ENCODE results near the gene PHKB.
"Not testable (repeated sequence)": the region's sequence is repeated elsewhere in the genome, so short reads cannot be mapped to it uniquely, and the experiment has no call there.

PHKB gene

GRCh38 chr16:47460711-47461597, at the start of gene PHKB, which contains the start of gene ITFG1:
Gene PHKB (plus strand): TSS chr16:47461331. CDS start chr16:47461351, 20 bp downstream.
Gene ITFG1 (minus strand): TSS chr16:47461063. CDS start chr16:47461045, 18 bp downstream.
- peak; percentile 88 for DNase-seq

DNA sequence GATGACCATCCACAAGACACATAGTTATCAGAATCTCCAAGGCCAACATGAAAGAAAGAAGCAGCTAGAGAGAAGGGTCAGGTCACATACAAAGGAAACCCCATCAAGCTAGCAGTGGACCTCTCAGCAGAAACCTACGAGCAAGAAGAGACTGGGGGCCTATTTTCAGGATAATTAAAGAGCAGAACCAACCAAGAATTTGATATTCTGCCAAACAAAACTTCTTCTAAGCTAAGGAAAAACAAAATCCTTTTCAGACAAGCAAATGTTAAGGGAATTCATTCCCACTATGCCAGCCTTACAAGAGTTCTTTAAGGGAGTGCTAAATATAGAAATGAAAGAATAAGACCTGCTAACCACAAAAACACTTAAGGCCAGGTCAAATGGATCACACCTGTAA, 48.1 kb upstream of the PHKB start:
- DNase-seq: no peak

- no peak for DNase-seq
These were observed 44.3 kb upstream of the PHKB start for GRCh38 chr16:47416869-47417268.

DNA sequence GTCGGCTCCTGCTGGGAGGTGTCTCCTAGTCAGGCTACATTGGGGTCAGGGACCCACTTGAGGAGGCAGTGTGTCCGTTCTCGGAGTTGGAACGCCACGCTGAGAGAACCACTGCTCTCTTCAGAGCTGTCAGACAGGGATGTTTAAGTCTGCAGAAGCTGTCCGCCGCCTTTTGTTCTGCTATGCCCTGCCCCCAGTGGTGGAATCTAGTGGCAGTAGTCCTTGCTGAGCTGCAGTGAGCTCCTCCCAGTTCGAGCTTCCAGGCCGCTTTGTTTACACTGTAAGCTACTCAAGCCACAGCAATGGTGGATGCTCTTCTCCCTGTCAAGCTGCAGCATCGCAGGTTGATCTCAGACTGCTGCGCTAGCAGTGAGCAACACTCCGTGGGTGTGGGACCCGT, 36.3 kb upstream of the PHKB start:
- no peak for DNase-seq

DNA sequence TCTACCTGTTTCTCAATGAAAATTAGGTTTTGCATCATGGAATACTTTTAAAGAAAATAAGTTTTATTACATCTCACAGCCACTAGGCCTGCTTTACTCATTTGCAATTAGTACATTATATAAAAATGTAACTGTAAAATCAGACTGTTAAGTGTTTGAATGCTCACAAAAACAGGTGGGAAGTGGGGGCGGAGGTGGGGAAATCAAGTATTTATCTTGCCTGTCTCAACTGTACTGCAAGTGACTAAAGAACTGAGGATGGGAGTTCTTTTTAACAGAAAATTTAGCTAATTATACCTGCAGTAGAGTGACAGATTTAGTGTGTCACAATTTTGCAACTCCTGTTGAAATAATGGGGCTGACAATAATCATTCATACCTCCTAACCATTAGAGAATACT, 34.3 kb upstream of the PHKB start:
- DNase-seq: no peak

DNA sequence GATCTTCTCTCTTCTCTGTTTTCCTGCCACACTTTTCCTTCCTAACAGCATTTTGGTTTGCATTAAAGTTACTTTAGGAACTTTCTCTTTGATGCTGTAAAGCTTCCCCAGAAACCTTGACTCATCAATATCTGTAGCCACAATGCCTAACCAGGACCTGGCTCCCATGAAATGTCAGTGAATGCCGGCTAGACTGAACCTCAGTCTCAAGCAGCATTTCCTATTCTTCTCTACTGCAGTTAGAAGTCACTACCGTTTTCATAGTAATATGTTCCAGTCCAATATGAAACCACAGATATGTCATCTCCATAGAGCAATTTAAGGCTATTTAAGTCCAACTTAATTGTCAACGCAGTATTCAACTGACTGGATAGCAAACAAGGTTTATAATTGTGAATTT, 29.2 kb upstream of the PHKB start:
- no peak for DNase-seq

DNA sequence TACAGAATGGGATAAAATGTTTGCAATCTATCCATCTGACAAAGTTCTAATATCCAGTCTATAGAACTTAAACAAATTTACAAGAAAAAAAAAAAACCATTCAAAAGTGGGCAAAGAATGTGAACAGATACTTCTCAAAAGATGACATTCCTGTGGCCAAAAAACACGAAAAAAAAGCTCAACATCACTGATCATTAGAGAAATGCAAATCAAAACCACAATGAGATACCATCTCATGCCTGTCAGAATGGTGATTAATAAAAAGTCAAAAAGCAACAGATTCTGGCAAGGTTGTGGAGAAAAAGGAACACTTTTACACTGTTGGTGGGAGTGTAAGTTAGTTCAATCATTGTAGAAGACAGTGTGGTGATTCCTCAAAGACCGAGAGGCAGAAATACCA, 26.9 kb upstream of the PHKB start:
- not testable (repeated sequence) for DNase-seq

GRCh38 chr16:47440066-47440465, 21.1 kb upstream of the PHKB start:
- DNase-seq: not testable (repeated sequence)

DNA sequence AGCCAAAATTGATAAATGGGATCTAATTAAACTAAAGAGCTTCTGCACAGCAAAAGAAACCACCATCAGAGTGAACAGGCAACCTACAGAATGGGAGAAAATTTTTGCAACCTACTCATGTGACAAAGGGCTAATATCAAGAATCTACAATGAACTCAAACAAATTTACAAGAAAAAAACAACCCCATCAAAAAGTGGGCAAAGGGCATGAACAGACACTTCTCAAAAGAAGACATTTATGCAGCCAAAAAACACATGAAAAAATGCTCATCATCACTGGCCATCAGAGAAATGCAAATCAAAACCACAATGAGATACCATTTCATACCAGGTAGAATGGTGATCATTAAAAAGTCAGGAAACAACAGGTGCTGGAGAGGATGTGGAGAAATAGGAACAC, 18.2 kb upstream of the PHKB start:
- not testable (repeated sequence) for DNase-seq

- DNase-seq: no peak
These were observed 14.7 kb upstream of the PHKB start for GRCh38 chr16:47446431-47446830.

DNA sequence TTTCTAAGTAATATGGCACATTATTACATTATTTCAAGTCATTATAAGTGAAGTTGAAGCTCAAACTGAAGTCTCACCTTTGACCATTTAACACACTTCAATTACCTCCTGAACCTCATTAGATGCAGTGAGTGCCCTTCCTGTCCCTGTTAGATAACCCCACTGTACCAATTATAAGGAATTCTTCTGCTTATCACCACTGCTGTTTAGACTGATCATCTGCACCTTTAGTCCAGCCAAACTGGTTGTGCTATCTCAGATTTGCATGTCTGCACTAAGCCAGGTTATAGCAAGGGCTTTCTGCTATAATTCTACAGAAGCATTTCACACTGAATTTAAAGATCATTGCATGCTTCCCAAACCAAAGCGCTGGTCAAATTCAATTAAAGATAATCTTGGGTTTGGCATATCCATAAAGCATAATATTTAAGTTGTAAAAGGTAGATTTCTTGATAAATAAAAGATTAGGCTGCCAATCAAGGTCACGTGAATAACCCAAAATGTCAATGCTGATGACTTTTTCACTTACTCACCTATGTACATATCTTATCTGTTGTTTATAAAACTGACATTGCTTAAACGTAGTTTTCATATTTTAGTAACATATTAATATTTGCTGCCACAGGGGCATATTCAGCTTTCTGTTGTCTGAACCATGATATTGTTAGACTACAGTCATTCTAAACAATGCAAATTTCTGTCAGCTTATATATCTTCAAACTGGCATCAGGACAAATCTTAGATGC, 12.1 kb upstream of the PHKB start:
- DNase-seq: no peak

GRCh38 chr16:47449788-47450187, 11.3 kb upstream of the PHKB start:
- no peak for DNase-seq

- no peak for DNase-seq
These were observed 2.8 kb upstream of the PHKB start for GRCh38 chr16:47458331-47458730.

DNA sequence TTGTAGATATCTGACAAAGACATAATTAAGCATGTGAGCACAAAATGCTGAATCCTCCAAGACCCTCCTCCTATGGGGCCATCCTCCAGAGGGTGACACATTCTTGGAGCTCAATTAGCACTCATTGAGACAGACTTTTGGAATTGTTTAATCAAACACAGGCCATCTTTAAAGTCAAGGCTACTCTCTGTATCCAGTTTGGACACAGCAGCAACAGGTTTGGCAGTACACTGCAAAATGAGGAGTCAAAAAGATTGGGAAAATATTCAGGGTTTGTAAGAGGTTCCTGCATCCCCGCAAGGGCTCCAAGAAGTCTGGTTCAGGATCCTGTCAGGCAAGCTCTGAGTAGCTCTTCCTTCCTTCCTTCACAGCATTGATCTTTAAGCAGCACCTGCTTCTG, 1.5 kb upstream of the PHKB start:
- no peak for DNase-seq

DNA sequence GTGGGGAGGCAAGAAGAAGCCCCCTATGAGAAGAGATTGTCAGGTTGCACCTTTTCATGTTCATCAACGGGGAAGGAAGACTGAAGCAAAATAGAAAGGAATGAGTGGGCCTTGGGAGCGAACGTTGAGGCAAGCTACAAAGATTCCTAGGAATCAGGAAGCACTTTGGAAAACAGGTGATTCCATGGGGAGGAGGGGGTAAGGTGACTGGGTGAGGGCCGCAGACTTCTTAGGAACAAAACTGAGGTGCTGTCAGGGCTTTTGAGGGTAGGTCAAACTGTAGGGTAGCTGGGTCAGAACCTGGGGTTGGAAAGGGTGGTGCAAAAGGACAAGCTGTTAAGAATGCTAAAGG, 796 bp upstream of the PHKB start:
- DNase-seq: no peak

DNA sequence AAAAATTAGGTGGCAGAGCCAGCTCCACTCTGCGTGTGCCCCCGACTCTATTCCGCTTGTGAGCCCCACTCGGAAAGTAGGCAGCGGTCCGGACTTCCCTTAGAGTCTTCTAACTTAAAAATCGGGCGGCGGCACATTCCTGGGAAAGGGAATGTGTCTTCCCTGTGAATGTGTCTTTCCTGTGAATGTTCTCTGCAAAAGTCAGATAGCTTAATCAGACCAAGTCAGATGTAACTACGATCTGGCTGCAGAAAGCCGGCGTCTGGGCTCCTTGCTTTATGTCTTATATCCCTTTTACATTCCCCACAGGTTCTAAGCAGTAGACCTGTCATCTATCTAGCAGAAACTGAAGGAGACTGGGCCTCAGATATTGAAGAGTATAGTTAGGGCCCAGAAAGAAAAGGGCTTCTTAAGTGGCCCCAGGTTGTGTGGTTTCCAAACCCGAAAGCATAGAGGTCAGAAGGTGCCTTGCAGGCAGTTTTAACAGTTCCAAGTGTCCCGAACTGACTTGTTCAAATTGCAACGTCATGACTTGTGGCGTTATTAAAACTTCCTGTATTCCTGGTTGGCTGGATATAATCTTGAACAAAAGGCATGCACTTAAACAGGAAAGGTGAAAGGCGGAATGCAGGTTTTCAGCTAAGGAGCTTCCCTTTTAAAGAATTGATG, 601 bp downstream of the PHKB start:
- no peak for DNase-seq

DNA sequence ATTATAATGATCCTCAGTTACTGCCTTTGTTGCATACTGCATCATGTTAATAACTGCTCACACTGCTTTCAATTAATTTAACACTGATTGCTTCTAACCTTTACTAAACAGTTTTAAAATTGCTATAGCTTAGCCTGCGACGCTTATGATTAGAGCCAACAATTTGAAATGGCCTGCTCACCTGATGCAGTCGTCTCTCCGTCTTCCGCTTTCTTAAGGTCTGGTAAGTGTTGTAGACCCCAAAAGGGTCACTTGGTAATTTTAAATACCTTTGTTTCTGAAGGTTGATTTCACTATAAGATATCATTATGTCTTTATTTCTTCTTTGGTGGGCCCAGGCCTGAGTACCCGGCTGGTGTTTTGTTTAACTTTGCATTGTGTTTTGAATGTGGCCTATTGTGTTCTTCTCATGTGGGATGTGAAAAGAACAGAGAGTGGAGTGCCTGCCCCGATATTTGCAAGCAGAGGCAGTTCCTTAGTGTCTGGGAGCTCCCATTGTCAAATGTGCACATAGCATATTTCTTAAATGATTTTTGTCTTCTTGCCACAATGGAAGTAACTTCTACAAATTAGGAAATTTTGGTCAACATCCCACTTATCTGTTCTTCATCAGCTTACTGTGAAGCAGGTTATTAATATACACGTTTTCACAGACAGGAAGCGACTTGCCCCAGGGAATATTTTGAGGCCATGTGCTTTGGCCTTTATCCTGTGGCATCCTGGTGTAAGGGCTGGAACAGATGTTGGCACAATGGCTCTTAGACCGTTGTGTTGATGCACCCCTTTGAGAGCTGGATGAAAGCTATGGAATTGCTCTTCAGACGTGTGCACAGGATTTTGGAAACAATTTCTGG, 2.9 kb downstream of the PHKB start:
- DNase-seq: no peak

- no peak for DNase-seq
These were observed 4.9 kb downstream of the PHKB start for GRCh38 chr16:47465919-47466630.

DNA sequence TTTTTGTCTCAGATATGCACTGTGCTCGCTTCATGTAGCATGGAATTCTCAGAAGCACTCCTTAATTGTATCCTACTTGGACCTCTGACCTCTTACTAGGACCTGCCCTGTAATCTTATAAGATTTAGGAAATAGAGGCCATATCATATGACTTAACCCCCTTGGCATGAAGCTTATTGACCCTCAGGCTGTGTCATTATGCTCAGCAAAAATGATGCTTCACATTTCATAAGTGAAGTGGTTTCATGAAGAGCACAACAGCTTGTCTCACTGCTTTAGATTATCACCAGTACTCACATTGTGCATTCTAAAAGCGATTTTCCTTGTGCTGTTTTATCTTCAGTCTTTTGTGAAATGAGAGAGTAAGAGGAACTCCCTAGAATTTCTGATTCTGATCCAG, 6.4 kb downstream of the PHKB start:
- DNase-seq: no peak

- DNase-seq: not testable (repeated sequence)
These were observed 7.0 kb downstream of the PHKB start for GRCh38 chr16:47468070-47468689.

GRCh38 chr16:47469227-47469626, 8.1 kb downstream of the PHKB start:
- no peak for DNase-seq

- DNase-seq: no peak
These were observed 9.1 kb downstream of the PHKB start for GRCh38 chr16:47470211-47470610.

All from NCI-H1092 (cell line).